GM12878 (cell line): ENCODE measurements around the gene MLLT3.

Experiments used
- FOXK2 ChIP-seq: fragments of 450-650 bp; IDR thresholded peaks from 2 replicates; pipeline ENCODE4 v1.6.1; 2017; ENCODE audit warnings: mild to moderate bottlenecking, moderate library complexity
- LARP7 ChIP-seq: fragments of 450-650 bp; IDR thresholded peaks from 2 replicates; pipeline ENCODE4 v1.6.1; 2017; ENCODE audit warnings: mild to moderate bottlenecking
- MXI1 ChIP-seq: fragments of 150-350 bp; IDR thresholded peaks from 2 replicates; pipeline ENCODE4 v1.6.1; 2011; ENCODE audit warnings: low read depth, mild to moderate bottlenecking, inconsistent platforms, low read length, improper control_type of control experiment
- POLR2AphosphoS5 ChIP-seq: IDR thresholded peaks from 2 replicates; pipeline ENCODE4 v1.6.1; 2011; ENCODE audit warnings: mild to moderate bottlenecking, low read length, inconsistent platforms
- TF ChIP-seq, protein P1 (sequence below), 3 experiments: IDR thresholded peaks in 2 of 3; conservative IDR thresholded peaks in 1 of 3; 2 replicates each; pipeline ENCODE4 v1.5.1; 2011; ENCODE audit warnings: low read depth in 3 of 3, low read length in 3 of 3, mild to moderate bottlenecking in 3 of 3, control low read depth in 2 of 3, moderate library complexity in 2 of 3, inconsistent platforms in 1 of 3, mixed read lengths in 1 of 3; ENCODE audit not compliant: control insufficient read depth in 2 of 3, insufficient read depth in 1 of 3; ENCODE audit errors: extremely low read depth in 1 of 3

DNA sequence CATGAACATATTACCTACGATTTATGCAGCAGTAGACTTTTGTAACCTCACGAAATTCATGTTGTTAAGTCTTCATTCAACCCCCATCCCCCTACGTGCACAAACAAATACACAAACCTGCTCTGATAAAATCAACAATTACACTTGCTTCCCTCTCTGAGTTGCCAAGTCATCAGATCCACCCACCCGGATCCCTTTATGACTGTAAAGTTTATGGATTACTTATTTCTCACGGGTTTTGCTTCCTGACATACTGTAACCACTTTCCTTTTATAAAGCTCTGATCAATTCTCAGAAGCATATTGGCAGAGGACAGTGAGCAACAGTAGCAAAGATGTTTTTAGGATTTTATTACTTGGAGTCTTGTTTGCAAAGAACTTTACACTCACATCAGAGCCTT lies 70.5 kb downstream of the MLLT3 start:
- TF ChIP-seq, protein P1, sequence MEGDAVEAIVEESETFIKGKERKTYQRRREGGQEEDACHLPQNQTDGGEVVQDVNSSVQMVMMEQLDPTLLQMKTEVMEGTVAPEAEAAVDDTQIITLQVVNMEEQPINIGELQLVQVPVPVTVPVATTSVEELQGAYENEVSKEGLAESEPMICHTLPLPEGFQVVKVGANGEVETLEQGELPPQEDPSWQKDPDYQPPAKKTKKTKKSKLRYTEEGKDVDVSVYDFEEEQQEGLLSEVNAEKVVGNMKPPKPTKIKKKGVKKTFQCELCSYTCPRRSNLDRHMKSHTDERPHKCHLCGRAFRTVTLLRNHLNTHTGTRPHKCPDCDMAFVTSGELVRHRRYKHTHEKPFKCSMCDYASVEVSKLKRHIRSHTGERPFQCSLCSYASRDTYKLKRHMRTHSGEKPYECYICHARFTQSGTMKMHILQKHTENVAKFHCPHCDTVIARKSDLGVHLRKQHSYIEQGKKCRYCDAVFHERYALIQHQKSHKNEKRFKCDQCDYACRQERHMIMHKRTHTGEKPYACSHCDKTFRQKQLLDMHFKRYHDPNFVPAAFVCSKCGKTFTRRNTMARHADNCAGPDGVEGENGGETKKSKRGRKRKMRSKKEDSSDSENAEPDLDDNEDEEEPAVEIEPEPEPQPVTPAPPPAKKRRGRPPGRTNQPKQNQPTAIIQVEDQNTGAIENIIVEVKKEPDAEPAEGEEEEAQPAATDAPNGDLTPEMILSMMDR (IDR thresholded peaks at IDR 0.05 in 2 of 3, conservative IDR thresholded peaks at IDR 0.05 in 1 of 3; ENCODE audit: control insufficient read depth in 2 of 3, extremely low read depth in 1 of 3, insufficient read depth in 1 of 3, low read depth in 3 of 3, low read length in 3 of 3): no peak
- TF ChIP-seq MXI1: no peak
- no peak for TF ChIP-seq FOXK2
- TF ChIP-seq LARP7: no peak
- no peak for TF ChIP-seq POLR2AphosphoS5
